RPMI7951 (cell line): ENCODE data around the gene ATAT1. TPM values are rescaled to one million over a fixed set of nuclear protein-coding genes. Genes with fewer than 3 reads are reported as not detected.

ENCODE experiments used
- DNase-seq: peaks from one replicate; pipeline ENCODE4 v3.0.0-alpha.2; 2012; ENCODE audit warnings: low read depth
- total RNA-seq: library from RNA; depleted of rRNA; stranded (reverse); fragments of >200 nt; shearing (Covaris generic); gene quantifications from 2 replicates; pipeline ENCODE4 v1.2.3, GENCODE V29; 2014; rRNA removed

Gene ATAT1
- total RNA-seq = 7.7 and 11.3 TPM in 2 replicates

GRCh38 chr6:30626484-30627366, at the start of gene ATAT1:
TSS of gene ATAT1 (plus strand) at chr6:30626874.
- peak; percentile 84 for DNase-seq

GRCh38 chr6:30578051-30578450, 48.6 kb upstream of the ATAT1 start:
- no peak for DNase-seq

DNA sequence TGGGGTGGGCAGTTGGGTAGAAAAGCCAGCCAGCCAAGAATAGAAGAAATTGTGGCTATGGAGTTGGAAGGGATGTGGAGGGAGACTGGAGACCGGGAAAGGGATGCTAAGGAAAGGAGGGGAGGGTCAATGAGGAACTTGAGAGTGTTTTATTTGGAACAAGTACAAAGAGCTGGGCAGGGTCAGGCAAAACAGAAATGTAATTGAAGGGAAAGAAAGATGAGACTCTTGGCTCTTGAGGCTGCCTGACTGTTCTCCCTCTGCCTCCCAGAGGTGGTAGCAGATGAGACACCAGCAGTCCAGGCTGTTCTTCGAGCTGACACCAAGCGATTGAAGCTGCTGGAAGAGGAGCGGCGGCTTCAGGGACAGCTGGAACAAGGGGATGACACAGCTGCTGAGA, 42.8 kb upstream of the ATAT1 start:
- no peak for DNase-seq

DNA sequence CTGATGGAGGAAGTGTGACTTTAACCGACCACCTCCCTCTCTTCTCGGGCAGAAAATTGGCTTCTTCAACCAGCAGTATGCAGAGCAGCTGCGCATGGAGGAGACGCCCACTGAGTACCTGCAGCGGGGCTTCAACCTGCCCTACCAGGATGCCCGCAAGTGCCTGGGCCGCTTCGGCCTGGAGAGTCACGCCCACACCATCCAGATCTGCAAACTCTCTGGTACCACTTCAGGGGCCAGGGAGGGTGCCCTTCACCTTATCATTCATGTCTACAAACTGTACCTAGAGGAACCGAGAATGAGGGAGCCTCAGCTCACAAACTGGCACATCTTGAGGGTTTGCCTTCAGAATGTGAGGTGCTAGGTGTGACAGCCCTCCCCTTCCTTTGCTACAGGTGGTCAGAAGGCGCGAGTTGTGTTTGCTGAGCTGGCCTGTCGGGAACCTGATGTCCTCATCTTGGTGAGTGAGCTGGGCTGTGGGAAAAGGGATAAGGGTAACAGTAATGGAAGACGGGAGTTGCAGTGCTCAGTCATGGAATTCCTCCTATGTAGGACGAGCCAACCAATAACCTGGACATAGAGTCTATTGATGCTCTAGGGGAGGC, 36.8 kb upstream of the ATAT1 start:
- DNase-seq = no peak

DNA sequence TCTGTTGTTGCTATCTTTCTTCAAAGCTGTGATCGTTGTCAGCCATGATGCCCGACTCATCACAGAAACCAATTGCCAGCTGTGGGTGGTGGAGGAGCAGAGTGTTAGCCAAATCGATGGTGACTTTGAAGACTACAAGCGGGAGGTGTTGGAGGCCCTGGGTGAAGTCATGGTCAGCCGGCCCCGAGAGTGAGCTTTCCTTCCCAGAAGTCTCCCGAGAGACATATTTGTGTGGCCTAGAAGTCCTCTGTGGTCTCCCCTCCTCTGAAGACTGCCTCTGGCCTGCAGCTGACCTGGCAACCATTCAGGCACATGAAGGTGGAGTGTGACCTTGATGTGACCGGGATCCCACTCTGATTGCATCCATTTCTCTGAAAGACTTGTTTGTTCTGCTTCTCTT, 36.2 kb upstream of the ATAT1 start:
- DNase-seq = no peak

DNA sequence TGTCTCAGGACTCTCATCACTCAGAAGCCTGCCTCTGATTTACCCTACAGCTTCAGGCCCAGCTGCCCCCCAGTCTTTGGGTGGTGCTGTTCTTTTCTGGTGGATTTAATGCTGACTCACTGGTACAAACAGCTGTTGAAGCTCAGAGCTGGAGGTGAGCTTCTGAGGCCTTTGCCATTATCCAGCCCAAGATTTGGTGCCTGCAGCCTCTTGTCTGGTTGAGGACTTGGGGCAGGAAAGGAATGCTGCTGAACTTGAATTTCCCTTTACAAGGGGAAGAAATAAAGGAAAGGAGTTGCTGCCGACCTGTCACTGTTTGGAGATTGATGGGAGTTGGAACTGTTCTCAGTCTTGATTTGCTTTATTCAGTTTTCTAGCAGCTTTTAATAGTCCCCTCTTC, 35.7 kb upstream of the ATAT1 start:
- DNase-seq = peak; percentile 57

DNA sequence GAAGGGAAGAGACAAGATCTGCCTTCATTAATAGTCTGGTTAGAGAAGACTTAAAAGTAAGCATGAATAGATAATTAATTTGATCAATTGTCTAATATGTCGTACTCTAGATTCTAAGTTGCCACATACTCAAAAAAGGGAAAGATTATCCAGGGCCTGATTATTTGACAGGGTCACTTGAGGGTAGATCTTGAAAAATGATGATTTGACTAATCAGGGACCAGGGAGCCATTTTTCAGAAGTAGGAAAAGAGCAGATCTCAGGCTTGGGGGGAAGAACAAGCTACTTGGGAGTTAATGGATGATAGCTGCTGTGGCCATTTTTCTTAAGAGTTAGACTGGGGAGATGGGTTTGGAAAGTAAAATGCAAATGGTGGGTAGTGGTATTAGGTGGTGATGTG, 34.4 kb upstream of the ATAT1 start:
- DNase-seq = no peak

GRCh38 chr6:30597315-30598144, 29.1 kb upstream of the ATAT1 start:
- peak; percentile 77 for DNase-seq

DNA sequence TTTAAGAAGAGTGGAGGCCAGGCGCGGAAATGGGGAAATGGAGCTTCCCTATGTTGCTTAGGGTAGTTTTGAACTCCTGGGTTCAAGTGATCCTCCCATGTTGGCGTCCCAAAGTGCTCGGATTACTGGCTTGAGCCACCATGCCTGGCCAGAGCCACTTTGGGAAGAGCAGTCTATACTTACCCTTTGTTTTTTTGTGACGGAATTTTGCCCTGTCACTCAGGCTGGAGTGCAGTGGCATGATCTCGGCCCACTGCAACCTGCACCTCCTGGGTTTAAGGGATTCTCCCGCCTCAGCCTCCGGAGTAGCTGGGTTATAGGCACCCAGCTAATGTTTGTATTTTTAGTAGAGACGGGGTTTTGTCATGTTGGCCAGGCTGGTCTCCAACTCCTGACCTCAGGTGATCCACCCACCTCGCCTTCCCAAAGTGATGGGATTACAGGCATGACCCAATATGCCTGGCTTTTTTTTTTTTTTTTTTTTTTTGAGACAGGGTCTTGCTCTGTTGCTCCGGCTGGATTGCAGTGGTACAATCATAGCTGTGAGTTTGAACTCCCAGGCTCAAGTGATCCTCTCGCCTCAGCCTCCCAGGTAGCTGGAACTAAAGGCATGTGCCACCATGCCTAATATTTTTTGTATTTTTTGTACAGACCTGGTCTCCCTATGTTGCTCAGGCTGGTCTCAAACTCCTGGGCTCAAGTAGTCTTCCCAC, 27.6 kb upstream of the ATAT1 start:
- no peak for DNase-seq

DNA sequence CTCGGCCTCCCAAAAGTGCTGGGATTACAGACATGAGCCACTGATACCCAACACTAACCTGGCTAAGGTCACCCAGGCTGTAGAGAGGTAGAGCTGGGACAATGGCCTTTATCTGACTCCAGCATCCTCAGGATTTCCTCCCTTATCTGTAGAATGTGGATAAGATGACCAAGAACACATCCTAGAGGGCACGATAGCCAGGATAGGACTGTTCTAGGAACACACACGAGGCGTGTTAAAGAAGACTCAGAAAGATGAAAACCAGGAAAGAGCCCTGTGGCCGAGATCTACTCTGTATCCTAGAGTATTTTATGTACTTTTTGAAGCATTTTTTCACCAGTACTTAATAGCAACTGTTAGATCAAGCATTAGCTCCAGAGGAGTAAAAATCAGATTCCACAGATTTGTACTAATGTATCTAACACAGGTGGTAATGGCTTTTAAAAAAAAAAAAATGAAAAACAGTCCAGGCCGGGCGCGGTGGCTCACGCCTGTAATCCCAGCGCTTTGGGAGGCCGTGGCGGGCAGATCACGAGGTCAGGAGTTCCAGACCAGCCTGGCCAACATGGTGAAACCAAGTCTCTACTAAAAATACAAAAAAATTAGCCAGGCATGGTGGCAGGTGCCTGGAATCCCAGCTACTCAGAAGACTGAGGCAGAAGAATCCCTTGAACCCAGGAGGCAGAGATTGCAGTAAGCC, 26.9 kb upstream of the ATAT1 start:
- no peak for DNase-seq

DNA sequence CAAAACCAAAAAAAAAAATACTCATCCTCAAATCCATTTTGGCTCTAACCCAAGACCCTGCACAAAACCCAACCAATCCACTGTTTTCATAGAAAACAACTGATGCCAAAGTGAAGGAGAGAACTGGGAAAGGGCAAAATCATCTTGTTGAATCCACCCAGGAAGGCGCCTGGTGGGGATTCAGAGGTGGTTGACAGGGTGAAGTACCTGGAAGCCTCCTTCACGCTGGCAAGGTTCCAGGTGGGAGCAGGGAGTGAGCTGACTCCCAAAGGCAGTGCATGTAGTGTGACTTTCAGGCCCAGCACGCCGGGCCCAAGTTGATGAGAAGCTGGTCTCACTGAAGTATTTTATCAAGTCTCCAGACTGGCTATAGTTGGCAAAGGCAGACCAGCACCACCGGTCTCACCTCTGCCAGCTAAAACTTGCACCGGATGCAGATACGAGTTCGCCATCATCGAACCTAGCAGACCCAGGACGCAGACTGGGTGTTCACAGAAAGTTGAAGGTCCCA, 26.2 kb upstream of the ATAT1 start:
- DNase-seq = no peak

DNA sequence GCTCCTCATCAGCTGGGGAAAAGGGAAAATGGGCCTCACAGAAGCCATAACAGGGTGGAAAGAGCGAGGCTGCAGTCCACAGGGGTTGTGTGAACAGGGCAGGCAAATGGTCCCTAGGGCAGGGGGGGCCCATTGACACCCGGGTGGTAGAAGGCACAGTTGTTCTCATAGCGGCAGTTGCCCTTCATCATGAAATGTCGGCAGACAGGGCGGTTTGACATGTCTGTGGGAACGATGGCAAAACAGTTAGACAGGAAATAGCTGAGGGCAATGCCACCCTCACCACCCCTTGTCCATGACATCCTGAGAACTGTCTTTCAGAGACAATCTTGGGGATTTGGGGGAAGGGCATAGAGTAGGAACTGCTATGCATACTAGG, 25.2 kb upstream of the ATAT1 start:
- no peak for DNase-seq

DNA sequence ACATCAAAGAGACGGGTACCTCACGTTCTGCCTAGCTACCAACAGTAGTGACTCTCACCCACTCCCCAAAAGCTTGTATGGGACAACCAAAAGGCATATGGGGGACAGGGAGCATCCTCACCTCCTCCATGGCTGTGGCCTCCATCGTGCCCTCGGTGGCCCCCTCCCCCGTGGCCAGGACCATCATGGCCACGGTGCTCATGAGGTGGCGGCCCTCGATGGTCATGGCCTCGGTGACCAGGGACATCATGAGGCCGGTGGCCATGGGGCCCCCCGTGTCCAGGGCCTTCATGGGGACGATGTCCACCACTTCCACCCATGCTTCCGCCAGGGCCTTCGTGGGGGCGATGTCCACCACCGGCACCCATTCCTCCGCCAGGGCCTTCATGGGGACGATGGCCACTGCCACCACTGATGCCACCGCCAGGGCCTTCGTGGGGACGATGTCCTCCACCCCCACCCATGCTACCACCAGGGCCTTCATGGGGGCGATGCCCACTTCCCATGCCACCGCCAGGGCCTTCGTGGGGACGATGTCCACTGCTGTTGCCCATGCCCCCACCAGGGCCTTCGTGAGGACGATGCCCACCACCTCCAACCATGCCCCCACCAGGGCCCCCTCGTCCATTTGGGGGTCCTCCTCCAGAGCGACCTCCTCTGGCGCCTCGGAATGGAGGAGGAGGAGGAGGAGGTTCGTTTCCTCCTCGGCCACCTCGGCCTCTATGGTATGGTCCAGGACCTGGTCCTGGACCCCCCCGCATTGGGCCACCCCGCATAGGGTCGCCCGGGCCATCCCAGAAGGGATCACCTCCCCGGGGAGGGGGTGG, 24.6 kb upstream of the ATAT1 start:
- no peak for DNase-seq

- DNase-seq = no peak
Measured at GRCh38 chr6:30603961-30604360, 22.7 kb upstream of the ATAT1 start.

GRCh38 chr6:30610065-30610464, 16.6 kb upstream of the ATAT1 start:
- DNase-seq = no peak

DNA sequence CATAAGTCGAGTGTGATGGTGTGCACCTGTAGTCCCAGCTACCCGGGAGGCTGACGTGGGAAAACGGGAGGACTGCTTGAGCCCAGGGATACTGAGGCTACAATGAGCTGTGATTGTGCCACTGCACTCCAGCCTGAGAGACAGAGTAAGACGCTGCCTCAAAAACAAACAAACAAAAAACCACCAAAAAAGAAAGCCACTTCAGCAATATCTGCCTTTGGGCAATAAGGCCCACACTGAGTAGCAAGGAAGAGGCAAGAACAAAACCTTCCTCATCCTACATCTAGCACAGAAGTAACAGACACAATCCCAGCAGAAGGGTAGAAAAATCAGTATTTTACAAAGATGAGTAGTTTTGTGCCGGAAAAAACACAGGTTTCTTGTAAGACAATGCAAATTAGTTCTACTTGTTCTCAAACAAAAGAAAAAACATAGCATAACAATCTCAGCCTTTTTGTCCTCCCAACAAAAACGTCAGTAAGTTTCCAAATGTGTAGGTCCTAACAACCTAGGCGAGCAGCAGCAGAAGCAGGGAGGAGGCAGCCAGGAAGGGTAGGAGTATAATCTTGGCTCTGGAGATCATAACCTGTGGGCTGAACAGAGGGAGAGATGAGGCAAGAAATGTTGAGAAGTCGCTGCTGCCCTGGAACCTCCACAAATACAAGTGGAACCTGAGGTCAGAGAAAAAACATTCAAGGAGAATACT, 15.4 kb upstream of the ATAT1 start:
- DNase-seq = no peak

GRCh38 chr6:30611856-30612194, 14.8 kb upstream of the ATAT1 start:
- DNase-seq = no peak

- DNase-seq = peak; percentile 35
Measured at GRCh38 chr6:30612213-30612612, 14.5 kb upstream of the ATAT1 start.

GRCh38 chr6:30612687-30613248, 13.9 kb upstream of the ATAT1 start:
- peak; percentile 59 for DNase-seq
